Upper lobe of left lung (tissue), 4 donors: ENCODE measurements around the gene SRGAP2C.
"Not testable (repeated sequence)": the region's sequence is repeated elsewhere in the genome, so short reads cannot be mapped to it uniquely, and the experiment has no call there.

ENCODE experiments used
- POLR2A ChIP-seq, 4 donors: fragments of 450-650 bp; IDR thresholded peaks; one replicate each; pipeline ENCODE4 v1.5.1; 2016 to 2017; ENCODE audit warnings: antibody characterized with exemption in 4 of 4, mild to moderate bottlenecking in 2 of 4
- POLR2AphosphoS5 ChIP-seq, 2 donors: sonication (generic); formaldehyde crosslinking; IDR thresholded peaks; one replicate each; pipeline ENCODE4 v1.5.1; 2017; ENCODE audit warnings: antibody characterized with exemption in 2 of 2
- TF ChIP-seq, protein P1 (sequence below), 6 experiments: fragments of 450-650 bp in 4 of 6; fragments of 200-600 bp in 2 of 6; sonication (generic) in 2 of 6; IDR thresholded peaks; one replicate each; pipeline ENCODE4 v1.5.1; 2016 to 2019; ENCODE audit warnings: antibody characterized with exemption in 6 of 6

DNA sequence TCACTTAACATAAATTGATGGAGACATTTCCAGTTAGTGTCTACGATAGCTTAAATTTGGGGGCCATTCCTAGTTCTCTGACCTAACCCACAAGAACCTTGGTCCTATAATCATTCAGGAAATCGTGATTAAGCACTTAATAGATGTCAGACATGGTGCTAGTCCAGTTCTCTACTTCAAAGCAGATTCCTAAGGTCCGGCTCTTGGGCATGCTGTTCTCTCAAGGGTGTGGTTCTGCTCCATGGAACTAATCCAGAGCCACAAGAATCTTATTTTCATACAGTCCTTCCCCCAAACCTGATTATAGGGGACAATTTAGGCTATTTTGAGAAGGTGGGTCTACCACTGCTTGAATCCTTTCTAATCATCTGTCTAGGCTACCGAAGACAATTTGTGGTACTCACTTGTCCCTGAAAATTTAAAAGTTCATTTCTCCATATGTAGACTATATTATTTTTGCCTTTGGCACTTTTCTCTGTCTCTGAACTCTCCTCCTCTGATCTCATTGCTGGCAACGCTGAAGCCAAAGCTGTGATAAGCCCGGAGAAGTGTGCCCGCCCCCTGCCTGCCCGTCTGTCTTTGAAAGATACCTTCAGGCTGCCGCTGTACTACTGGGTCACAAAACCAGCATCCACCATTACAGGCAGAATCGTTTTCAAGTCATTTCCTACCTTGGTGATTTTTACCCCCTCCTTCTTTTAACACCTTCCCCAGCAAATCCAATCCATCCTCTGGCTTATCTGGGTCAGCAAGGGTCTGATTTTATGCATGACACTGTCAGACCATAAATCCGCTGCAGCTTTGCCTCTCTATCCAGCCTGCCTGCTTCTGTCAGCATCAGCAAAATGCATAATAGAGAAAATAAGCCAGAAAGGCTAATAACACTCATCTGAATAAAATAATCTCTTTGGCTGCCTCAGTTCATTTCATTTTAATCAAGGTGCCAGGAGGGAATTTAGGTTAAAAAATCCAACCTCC is 133.0 kb downstream of the SRGAP2C start:
- not testable (repeated sequence) for TF ChIP-seq POLR2AphosphoS5, POLR2A (IDR thresholded peaks at IDR 0.05)
- TF ChIP-seq, protein P1, sequence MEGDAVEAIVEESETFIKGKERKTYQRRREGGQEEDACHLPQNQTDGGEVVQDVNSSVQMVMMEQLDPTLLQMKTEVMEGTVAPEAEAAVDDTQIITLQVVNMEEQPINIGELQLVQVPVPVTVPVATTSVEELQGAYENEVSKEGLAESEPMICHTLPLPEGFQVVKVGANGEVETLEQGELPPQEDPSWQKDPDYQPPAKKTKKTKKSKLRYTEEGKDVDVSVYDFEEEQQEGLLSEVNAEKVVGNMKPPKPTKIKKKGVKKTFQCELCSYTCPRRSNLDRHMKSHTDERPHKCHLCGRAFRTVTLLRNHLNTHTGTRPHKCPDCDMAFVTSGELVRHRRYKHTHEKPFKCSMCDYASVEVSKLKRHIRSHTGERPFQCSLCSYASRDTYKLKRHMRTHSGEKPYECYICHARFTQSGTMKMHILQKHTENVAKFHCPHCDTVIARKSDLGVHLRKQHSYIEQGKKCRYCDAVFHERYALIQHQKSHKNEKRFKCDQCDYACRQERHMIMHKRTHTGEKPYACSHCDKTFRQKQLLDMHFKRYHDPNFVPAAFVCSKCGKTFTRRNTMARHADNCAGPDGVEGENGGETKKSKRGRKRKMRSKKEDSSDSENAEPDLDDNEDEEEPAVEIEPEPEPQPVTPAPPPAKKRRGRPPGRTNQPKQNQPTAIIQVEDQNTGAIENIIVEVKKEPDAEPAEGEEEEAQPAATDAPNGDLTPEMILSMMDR (IDR thresholded peaks at IDR 0.05): not testable (repeated sequence)
